Measurements from ENCODE around the gene MAP4K3. TPM values are rescaled to one million over a fixed set of nuclear protein-coding genes. Genes with fewer than 3 reads are reported as not detected.

MAP4K3 gene
- total RNA-seq, 4 donors from 2014 or later = 39.6 to 72.5 (median 53.8) TPM

DNA sequence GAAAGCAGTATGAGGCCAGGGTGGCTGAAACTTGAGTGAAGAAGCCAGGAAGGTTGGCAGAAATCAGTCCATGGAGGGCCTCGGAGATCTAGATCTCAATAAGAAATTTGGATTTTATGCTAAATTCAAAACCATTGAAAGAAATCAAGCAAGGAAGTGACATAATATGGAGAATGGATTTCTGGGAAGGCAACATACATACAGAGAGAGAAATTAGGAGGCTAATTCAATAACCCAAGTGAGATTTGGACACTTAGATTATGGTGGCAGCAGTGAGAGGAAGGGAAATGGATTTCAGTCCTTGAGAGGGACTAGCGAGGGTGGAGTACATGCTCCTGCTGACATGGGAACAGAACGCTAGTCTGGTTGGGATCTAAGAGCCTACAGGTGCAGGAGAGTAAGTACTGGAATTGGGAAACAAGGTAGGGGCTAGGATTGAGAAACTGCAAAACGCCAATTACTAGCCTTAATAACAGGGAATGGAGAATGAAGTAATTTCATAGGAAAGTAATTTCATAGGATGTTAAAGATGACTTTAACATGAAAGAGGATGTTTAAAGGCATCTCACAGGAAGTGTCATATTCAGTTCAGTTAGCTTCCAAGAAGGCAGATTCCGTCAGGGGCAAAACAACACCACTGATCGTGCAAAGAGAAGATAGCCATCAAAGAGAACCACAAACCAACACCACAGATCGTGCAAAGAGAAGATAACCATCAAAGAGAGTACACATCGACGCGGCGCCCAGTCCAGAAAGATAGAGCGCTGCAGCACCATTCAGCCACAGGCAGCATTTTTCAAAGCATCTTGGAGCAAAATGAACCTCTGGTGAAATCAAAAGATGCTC lies 220.5 kb downstream of the MAP4K3 start:
- no peaks in the 10 kb centered on the region for H3K36me3 ChIP-seq
- no peak overlapping the region for H3K27ac ChIP-seq (replicated peaks in 1 of 4)
- no peaks in the 10 kb centered on the region for H3K27me3 ChIP-seq
- no peak for TF ChIP-seq POLR2A (IDR thresholded peaks at IDR 0.05; ENCODE audit: low read depth)
- no peak for TF ChIP-seq POLR2AphosphoS5 (IDR thresholded peaks at IDR 0.05)
- no peak for TF ChIP-seq EP300 (IDR thresholded peaks at IDR 0.05)
- TF ChIP-seq, protein P1, sequence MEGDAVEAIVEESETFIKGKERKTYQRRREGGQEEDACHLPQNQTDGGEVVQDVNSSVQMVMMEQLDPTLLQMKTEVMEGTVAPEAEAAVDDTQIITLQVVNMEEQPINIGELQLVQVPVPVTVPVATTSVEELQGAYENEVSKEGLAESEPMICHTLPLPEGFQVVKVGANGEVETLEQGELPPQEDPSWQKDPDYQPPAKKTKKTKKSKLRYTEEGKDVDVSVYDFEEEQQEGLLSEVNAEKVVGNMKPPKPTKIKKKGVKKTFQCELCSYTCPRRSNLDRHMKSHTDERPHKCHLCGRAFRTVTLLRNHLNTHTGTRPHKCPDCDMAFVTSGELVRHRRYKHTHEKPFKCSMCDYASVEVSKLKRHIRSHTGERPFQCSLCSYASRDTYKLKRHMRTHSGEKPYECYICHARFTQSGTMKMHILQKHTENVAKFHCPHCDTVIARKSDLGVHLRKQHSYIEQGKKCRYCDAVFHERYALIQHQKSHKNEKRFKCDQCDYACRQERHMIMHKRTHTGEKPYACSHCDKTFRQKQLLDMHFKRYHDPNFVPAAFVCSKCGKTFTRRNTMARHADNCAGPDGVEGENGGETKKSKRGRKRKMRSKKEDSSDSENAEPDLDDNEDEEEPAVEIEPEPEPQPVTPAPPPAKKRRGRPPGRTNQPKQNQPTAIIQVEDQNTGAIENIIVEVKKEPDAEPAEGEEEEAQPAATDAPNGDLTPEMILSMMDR (IDR thresholded peaks at IDR 0.05) = no peak
- no peak for DNase-seq (ENCODE audit: extremely low spot score)
- no peak overlapping the region for H3K4me3 ChIP-seq
- 78% methylated on average over 12 of the region's 12 CpGs for WGBS
- no peaks in the 10 kb centered on the region for H3K9me3 ChIP-seq
- intact Hi-C loops (cut with DNase I) = no loop called here
- H3K4me1 ChIP-seq = no peaks in the 10 kb centered on the region

DNA sequence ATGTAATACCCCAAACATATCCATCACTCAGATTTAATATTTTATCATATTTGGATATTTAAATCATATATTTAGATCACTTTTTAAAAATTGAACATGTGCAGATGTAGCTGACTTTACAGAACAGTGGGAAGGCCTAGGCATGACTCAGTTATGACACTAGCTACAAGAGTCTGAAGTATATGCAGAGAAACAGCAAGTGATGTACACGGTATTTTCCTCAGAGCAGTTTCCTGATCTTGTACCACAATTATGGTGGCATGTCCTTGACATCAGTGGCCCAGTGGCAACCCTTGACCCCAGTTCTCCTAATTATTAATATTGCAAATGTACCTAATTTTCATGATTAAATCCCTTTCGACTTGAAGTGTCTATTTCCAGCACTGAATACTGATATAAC lies 221.5 kb downstream of the MAP4K3 start:
- no peak overlapping the region for H3K4me3 ChIP-seq
- intact Hi-C loops (cut with DNase I) = no loop called here
- WGBS = 93% methylated on average over 2 of the region's 2 CpGs
- H3K36me3 ChIP-seq = no peaks in the 10 kb centered on the region
- no peak for DNase-seq (ENCODE audit: extremely low spot score)
- no peak for TF ChIP-seq EP300 (IDR thresholded peaks at IDR 0.05)
- no peak for TF ChIP-seq POLR2AphosphoS5 (IDR thresholded peaks at IDR 0.05)
- TF ChIP-seq, protein P1 (IDR thresholded peaks at IDR 0.05) = no peak
- TF ChIP-seq POLR2A (IDR thresholded peaks at IDR 0.05; ENCODE audit: low read depth) = no peak
- H3K27ac ChIP-seq (replicated peaks in 1 of 4) = no peak overlapping the region
- no peaks in the 10 kb centered on the region for H3K4me1 ChIP-seq
- no peaks in the 10 kb centered on the region for H3K27me3 ChIP-seq
- no peaks in the 10 kb centered on the region for H3K9me3 ChIP-seq

DNA sequence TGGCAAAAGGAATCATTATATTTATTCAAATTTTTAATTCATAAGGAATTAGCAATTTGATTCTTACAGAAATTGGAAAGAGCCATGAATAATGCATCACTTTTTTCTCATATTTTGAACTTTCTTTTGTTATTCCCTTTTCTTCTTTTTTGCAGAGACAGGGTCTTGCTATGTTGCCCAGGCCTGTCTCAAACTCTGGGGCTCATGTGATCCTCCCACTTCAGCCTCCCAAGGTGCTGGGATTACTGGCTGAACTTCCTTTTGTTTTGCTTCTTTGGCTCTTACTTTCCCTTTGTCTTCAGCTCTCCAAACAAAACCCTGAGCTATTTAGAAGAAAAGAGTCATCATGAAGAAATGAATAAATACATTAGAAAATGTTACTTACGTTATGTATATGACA lies 224.1 kb downstream of the MAP4K3 start:
- 98% methylated on average over 1 of the region's 1 CpG for WGBS
- Histone ChIP-seq H3K27me3 (no peaks in the 10 kb centered on the region), H3K4me1 (no peaks in the 10 kb centered on the region), H3K4me3 (no peak overlapping the region), H3K27ac (replicated peaks in 1 of 4) (no peak overlapping the region), H3K9me3 (no peaks in the 10 kb centered on the region), H3K36me3 (no peaks in the 10 kb centered on the region)
- no peak for DNase-seq (ENCODE audit: extremely low spot score)
- TF ChIP-seq, protein P1 (IDR thresholded peaks at IDR 0.05) = no peak
- TF ChIP-seq EP300 (IDR thresholded peaks at IDR 0.05) (no peak), POLR2AphosphoS5 (IDR thresholded peaks at IDR 0.05) (no peak), POLR2A (IDR thresholded peaks at IDR 0.05; ENCODE audit: low read depth) (no peak)
- intact Hi-C loops (cut with DNase I) = no loop called here

DNA sequence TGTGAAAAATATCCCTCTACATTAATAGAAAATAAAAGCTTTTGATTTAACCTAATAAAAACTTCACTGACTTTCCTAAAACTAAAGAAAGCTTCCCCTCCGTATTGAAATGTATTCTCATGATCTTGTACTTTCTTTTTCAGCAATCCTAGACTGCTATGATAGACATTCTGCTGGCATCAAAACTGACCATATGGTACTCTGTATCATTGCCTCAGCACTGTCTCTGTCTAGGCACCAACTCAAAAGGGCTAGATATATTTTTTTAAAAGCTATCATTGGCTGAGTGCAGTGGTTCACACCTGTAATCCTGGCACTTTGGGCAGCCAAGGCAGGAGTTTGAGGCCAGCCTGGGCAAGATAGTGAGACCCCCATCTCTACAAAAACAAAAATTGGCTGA lies 226.2 kb downstream of the MAP4K3 start:
- DNase-seq (ENCODE audit: extremely low spot score) = no peak
- H3K4me1 ChIP-seq = no peaks in the 10 kb centered on the region
- intact Hi-C loops (cut with DNase I) = no loop called here
- no peak overlapping the region for H3K27ac ChIP-seq (replicated peaks in 1 of 4)
- no peaks in the 10 kb centered on the region for H3K27me3 ChIP-seq
- 69% methylated on average over 1 of the region's 1 CpG for WGBS
- TF ChIP-seq EP300 (IDR thresholded peaks at IDR 0.05) = no peak
- no peak for TF ChIP-seq POLR2AphosphoS5 (IDR thresholded peaks at IDR 0.05)
- TF ChIP-seq, protein P1 (IDR thresholded peaks at IDR 0.05) = no peak
- no peak for TF ChIP-seq POLR2A (IDR thresholded peaks at IDR 0.05; ENCODE audit: low read depth)
- no peak overlapping the region for H3K4me3 ChIP-seq
- no peaks in the 10 kb centered on the region for H3K36me3 ChIP-seq
- no peaks in the 10 kb centered on the region for H3K9me3 ChIP-seq

Measured in esophagus muscularis mucosa (tissue), 4 donors.